GM10266 (cell line): ENCODE data around the gene CDHR3.
A peak's percentile ranks its signal among the peaks of the same experiment; 100 is the strongest.

ENCODE experiments used
- DNase-seq: peaks from one replicate; pipeline ENCODE4 v3.0.0; 2012; ENCODE audit errors: extremely low spot score
- TF ChIP-seq, protein P1 (sequence below): IDR thresholded peaks from 2 replicates; pipeline ENCODE4 v1.5.1; 2012; ENCODE audit warnings: mild to moderate bottlenecking, low read depth; ENCODE audit not compliant: control insufficient read depth, insufficient read depth; ENCODE audit errors: missing control alignments

Gene CDHR3

DNA sequence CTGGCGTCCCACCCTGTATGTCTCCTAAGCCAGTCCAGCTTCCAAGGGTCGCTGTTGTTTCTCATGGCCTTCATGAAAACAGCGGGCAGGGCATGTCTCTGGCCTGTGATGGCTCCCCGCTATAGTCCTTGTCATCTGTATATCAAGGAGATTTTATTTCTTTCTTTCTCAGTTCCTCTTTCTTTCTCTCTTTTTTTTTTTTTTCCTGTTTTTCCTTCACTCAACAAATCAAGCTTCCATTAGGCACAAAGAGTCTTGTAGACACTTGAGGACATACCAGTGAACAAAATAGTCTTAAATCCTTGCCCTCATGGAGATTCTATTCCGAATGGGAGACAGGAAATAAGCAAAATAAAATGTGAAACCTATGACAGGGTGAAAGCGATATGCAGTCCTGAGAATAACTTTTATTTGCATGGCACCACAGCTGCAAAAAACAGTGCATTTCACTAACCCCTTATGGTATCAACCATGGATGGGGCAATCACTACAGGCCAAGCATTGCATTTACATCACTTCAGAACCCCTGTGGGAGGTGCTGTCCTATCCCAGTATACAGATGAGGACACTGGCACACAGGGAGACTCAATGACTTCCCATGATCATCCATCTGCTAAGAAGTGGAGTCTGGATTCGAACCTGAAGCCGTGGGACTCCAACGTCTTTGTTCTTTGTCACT is 98.4 kb downstream of the CDHR3 start:
- DNase-seq: peak; percentile 51
- TF ChIP-seq, protein P1, sequence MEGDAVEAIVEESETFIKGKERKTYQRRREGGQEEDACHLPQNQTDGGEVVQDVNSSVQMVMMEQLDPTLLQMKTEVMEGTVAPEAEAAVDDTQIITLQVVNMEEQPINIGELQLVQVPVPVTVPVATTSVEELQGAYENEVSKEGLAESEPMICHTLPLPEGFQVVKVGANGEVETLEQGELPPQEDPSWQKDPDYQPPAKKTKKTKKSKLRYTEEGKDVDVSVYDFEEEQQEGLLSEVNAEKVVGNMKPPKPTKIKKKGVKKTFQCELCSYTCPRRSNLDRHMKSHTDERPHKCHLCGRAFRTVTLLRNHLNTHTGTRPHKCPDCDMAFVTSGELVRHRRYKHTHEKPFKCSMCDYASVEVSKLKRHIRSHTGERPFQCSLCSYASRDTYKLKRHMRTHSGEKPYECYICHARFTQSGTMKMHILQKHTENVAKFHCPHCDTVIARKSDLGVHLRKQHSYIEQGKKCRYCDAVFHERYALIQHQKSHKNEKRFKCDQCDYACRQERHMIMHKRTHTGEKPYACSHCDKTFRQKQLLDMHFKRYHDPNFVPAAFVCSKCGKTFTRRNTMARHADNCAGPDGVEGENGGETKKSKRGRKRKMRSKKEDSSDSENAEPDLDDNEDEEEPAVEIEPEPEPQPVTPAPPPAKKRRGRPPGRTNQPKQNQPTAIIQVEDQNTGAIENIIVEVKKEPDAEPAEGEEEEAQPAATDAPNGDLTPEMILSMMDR: no peak

DNA sequence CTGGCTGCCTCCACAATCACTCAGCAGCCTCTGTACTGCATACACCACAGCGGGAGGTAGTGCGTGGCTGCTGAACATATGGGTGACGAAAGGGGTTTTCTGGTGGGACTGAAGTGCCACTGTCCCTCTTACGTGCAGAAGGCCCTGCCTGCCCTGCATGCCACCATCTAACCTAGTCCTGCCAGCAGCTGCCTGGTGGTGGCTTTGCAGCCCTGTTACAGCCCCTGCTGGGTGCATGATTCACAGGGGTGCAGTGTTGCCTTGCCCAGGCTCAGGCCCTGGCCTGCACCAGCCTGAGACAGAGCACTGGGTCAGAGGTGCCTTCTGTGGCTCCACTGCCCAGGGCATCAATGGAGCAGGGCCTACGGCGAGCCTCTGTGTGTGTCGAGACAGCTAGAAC is 98.9 kb downstream of the CDHR3 start:
- no peak for DNase-seq
- TF ChIP-seq, protein P1: no peak

DNA sequence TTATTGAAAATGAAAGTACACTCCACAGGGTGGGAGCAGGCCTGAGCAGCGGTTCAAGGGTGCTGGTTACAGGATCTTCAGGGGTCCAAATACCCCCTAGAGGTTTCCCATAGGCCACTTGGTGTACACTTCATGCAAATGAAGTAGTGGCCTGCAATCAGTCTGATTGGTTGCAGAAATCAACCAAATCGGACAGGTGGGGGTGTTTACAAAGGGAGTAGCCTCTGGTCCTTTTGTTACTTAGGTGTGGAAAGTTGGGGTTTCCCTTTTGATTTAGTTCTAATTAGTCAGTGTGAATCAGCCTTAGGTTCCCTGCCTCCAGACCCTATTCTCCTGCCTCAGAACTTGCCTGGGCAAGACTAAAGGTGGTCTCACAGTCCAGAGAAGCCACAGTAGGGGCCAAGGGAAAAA is 99.5 kb downstream of the CDHR3 start:
- TF ChIP-seq, protein P1: no peak
- no peak for DNase-seq

DNA sequence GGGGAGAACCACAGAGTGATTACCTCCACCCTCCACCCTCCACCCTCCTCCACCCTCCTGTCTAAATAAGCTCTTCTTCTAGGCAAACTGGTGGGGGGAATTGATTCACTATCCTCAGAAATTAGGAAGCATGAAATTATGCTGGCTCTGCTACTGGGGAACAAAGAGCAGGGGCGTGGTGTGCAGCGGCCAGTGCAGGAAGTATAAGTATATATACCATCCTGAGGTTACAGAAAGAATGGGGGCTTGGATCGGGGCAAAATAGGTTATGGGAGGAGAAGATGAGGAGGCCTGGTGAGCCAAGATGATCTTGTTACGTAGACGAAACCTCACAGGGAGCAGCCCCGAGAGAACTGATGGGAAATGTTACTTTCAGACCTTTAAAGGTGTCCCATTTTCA is 100.0 kb downstream of the CDHR3 start:
- no peak for DNase-seq
- TF ChIP-seq, protein P1: no peak

DNA sequence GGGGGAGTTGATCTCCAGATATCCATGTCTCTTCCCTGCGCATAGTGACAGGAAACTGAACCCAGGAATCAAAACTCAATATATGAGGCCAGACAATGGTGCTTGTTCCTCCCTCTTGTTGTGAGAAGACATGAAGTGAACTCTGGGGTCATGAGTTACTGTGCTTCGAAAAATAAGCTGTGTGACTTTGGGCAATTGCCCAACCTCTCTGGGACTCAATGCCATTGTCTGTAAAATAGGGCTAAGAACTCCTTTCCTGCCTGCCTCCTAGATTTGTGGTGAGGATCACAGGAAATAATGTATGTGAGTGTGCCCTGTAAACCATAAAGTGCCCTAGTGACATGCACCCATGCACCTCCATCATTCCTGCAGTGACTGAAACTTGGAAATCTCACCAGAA is 100.6 kb downstream of the CDHR3 start:
- TF ChIP-seq, protein P1: no peak
- no peak for DNase-seq

DNA sequence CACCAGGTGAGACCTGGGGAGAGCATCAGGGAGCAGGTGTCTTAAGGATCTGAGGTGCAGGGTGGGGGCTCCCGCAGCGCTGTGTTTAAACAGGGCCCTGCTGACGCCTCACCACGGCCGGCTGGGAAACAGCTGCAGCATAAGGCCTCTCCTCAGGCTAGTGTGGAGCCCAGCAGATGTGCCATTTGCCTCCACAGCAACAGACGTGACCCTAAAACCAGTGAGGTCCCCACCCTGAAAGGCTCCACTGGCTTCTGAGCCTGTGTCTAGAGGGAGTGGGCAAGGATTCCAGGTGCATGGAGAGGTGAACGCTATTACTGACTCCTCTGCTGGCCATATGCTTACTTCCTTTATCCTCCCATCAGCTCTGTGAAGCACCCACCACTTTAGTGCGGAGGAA is 101.3 kb downstream of the CDHR3 start:
- DNase-seq: no peak
- TF ChIP-seq, protein P1: no peak

DNA sequence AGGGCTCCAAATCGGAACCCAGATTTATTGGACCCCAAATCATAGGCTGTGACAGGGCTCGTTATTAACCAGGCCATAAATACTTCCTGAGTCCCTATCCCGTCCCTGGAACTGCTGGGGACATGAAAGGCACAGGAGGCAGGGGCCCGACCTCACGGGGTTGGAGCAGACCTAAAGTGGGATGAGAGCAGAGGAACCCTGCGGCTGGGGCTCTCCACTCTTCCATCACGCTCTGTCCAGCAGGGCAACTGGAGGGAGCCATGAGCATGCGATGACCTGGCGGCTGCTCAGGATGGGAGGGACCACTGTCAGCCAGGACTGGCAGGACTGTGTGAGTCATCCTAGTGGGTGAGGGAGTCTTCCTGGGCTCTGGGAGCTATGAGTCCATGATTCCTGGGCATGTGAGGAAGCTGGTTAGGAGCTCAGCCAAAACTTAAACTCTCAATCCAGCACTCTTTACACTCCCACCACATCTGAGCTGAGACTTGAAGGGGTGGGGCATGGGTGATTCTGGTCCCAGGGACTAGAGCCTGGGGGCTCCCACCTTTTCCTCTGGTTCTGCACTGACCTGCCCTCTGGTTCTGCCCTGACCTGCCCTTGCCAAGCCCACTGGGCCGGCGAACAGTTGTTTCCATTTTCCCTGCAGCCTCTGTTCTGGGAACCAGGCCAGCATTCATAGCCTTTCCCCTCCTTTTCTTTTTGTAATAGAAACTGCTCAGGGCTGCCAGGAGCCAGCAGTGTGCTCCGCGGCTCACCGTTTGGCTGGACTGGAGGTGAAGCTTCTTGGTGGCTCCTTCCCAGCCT is 101.9 kb downstream of the CDHR3 start:
- DNase-seq: no peak

More for the DNA sequence above, 101.9 kb downstream of the CDHR3 start:
- TF ChIP-seq, protein P1: no peak
